Astrocyte of the hippocampus (primary cell): Measurements from ENCODE around the gene GTPBP1.
A peak's percentile ranks its signal among the peaks of the same experiment; 100 is the strongest.

Source experiments
- DNase-seq: peaks from one replicate; pipeline ENCODE4 v3.0.0; 2011; ENCODE audit warnings: low read depth, low spot score

GTPBP1 gene

GRCh38 chr22:38724926-38725571 lies 19.3 kb downstream of the GTPBP1 start:
- peak; percentile 55 for DNase-seq

GRCh38 chr22:38725900-38726655 lies 20.3 kb downstream of the GTPBP1 start:
- no peak for DNase-seq

GRCh38 chr22:38727123-38727522 lies 21.4 kb downstream of the GTPBP1 start:
- no peak for DNase-seq

- DNase-seq: no peak
Observed at GRCh38 chr22:38727530-38728451, 22.0 kb downstream of the GTPBP1 start.

GRCh38 chr22:38728871-38729796 lies 23.4 kb downstream of the GTPBP1 start:
- no peak for DNase-seq

- DNase-seq: no peak
Observed at GRCh38 chr22:38729946-38730345, 24.2 kb downstream of the GTPBP1 start.

- DNase-seq: no peak
Observed at GRCh38 chr22:38730411-38730871, 24.7 kb downstream of the GTPBP1 start.

GRCh38 chr22:38731703-38732161 lies 26.0 kb downstream of the GTPBP1 start:
- DNase-seq: no peak

- DNase-seq: no peak
Observed at GRCh38 chr22:38732251-38732815, 26.6 kb downstream of the GTPBP1 start.

GRCh38 chr22:38733329-38733723 lies 27.6 kb downstream of the GTPBP1 start:
- DNase-seq: peak; percentile 51

- peak; percentile 53 for DNase-seq
Observed at GRCh38 chr22:38733724-38734381, 28.1 kb downstream of the GTPBP1 start.

- no peak for DNase-seq
Observed at GRCh38 chr22:38734421-38735100, 28.8 kb downstream of the GTPBP1 start.

- no peak for DNase-seq
Observed at GRCh38 chr22:38735126-38735464, 29.4 kb downstream of the GTPBP1 start.

GRCh38 chr22:38735465-38736256 lies 29.9 kb downstream of the GTPBP1 start:
- DNase-seq: no peak

- no peak for DNase-seq
Observed at GRCh38 chr22:38736257-38736570, 30.5 kb downstream of the GTPBP1 start.

- DNase-seq: no peak
Observed at GRCh38 chr22:38737302-38738060, 31.7 kb downstream of the GTPBP1 start.

- DNase-seq: no peak
Observed at GRCh38 chr22:38738475-38739070, 32.8 kb downstream of the GTPBP1 start.
